Fibroblast of mammary gland (primary cell): ENCODE measurements around the gene GIMAP4.

Experiments used
- DNase-seq: peaks from one replicate; pipeline ENCODE4 v3.0.0-alpha.2; 2010; ENCODE audit warnings: low read depth
- H3K4me3 ChIP-seq: 2 replicates; pipeline ENCODE4 v1.5.1; 2011; ENCODE audit warnings: low read depth, mild to moderate bottlenecking, low read length, moderate library complexity; ENCODE audit not compliant: control insufficient read depth
- CTCF ChIP-seq: conservative IDR thresholded peaks from 2 replicates; pipeline ENCODE4 v1.5.1; 2011; ENCODE audit warnings: low read depth, low read length, inconsistent platforms; ENCODE audit not compliant: control insufficient read depth, insufficient read depth

GIMAP4 gene

DNA sequence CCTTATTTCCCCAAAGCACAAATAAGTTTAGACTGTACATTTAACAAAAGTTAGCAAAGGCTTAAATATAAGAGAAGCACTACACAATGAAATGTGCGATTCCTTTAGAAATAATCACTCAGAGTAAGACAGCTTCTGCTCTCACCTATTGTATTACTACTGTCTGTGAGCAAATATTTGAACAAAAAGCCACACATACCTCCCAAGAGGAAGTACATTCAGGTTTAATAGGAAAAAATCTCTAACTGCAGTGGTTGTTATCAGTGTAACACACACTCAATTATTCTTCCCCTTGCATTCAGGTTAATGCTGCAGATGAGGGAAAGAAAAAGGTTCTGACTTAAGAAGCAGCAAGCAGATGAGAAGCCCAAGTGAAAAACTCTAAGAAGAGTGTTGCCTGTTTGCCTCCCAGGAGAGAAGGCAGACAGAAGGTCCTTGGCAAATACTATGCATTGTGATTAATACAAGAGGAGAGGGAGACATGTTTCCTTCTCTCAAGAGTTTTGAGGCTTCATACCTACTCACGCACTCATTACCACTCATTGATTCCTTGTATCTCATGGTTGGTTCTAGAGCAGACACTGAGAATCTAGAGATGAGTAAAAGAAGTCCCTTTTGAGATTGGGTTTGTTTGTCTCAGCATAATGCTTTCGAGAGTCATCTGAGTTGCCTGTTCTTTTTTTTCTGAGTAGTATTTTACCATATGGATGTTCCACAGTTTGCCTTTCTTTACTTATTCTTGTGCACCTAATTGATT is 13.6 kb downstream of the GIMAP4 start:
- no peak for DNase-seq
- H3K4me3 ChIP-seq: no peak overlapping the region
- TF ChIP-seq CTCF: no peak

GRCh38 chr7:150585199-150585598 is 18.0 kb downstream of the GIMAP4 start:
- no peak for TF ChIP-seq CTCF
- no peak for DNase-seq
- H3K4me3 ChIP-seq: no peak overlapping the region

GRCh38 chr7:150586068-150586784 is 19.0 kb downstream of the GIMAP4 start:
- TF ChIP-seq CTCF: no peak
- DNase-seq: no peak
- H3K4me3 ChIP-seq: no peak overlapping the region

GRCh38 chr7:150586785-150587152 is 19.6 kb downstream of the GIMAP4 start:
- no peak overlapping the region for H3K4me3 ChIP-seq
- DNase-seq: no peak
- no peak for TF ChIP-seq CTCF

- DNase-seq: no peak
- no peak overlapping the region for H3K4me3 ChIP-seq
- TF ChIP-seq CTCF: no peak
Measured at GRCh38 chr7:150587551-150587950, 20.4 kb downstream of the GIMAP4 start.

DNA sequence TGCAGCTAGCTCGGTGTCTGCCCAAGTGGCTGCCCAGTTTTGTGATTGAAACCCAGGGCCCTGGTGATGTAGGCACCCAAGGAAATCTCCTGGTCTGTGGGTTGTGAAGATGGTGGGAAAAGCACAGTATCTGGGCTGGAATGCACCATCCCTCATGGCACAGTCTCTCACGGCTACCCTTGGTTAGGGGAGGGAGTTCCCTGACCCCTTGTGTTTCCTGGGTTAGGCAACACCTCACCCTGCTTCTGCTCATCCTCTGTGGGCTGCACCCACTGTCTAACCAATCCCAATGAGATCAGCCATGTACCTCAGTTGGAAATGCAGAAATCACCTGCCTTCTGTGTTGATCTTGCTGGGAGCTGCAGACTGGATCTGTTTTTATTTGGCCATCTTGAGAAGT is 27.6 kb downstream of the GIMAP4 start:
- H3K4me3 ChIP-seq: no peak overlapping the region
- no peak for DNase-seq
- TF ChIP-seq CTCF: no peak
